Heart left ventricle (tissue), 13 donors: ENCODE data around the gene KLF5.

Experiments used
- POLR2A ChIP-seq, 2 donors: fragments of 450-650 bp; IDR thresholded peaks; one replicate each; pipeline ENCODE4 v1.6.1; 2017; ENCODE audit warnings: antibody characterized with exemption in 2 of 2, mild to moderate bottlenecking in 2 of 2, moderate library complexity in 2 of 2
- TF ChIP-seq, protein P1 (sequence below), 12 donors: fragments of 200-600 bp; sonication (generic) in 4 of 12; IDR thresholded peaks; one replicate each; pipeline versions ENCODE4 v1.5.0 to v1.8.0; 2018 to 2022; ENCODE audit warnings: antibody characterized with exemption in 12 of 12, mild to moderate bottlenecking in 5 of 12
- donor health status: ischemic (EF 13 %, LVEDD 7.1; RV severe dilation, severe dysfunction).
- donor health status: DM: no; HTN: yes; CAD: no.
- donor health status: DM: no; HTN: no; CAD: no.
- donor health status: ischemic (EF 25% LVEDD 6.9; RV normal size, moderate dysfunction).
- donor health status: ischemic (EF 25% LVEDD 5.7; RV mildly dilated, moderate dysfunction).
- donor health status: ischemic (EF 35%, LVEDD 5.7; RV mildly dilated, moderate dysfunction).
- donor health status: nonischemic (EF 11% LVEDD 7.7; RV severe dilation, severe dysfunction).
- donor health status: DM: yes; HTN: yes; CAD: no.
- donor health status: PGD.
- donor health status: ischemic (EF 29% LVEDD 5.4; RV normal size, mild dysfunction).
- donor health status: nonischemic (EF 23%, LVEDD 6.1; RV moderate dilation, normal function).

GRCh38 chr13:73040484-73040883 lies 18.3 kb upstream of the KLF5 start:
- TF ChIP-seq, protein P1, sequence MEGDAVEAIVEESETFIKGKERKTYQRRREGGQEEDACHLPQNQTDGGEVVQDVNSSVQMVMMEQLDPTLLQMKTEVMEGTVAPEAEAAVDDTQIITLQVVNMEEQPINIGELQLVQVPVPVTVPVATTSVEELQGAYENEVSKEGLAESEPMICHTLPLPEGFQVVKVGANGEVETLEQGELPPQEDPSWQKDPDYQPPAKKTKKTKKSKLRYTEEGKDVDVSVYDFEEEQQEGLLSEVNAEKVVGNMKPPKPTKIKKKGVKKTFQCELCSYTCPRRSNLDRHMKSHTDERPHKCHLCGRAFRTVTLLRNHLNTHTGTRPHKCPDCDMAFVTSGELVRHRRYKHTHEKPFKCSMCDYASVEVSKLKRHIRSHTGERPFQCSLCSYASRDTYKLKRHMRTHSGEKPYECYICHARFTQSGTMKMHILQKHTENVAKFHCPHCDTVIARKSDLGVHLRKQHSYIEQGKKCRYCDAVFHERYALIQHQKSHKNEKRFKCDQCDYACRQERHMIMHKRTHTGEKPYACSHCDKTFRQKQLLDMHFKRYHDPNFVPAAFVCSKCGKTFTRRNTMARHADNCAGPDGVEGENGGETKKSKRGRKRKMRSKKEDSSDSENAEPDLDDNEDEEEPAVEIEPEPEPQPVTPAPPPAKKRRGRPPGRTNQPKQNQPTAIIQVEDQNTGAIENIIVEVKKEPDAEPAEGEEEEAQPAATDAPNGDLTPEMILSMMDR (IDR thresholded peaks at IDR 0.05), result no peak
- no peak for TF ChIP-seq POLR2A (IDR thresholded peaks at IDR 0.05)
